WERI-Rb-1 (cell line): Measurements from ENCODE around the gene NOC4L.
"Not testable (repeated sequence)": the region's sequence is repeated elsewhere in the genome, so short reads cannot be mapped to it uniquely, and the experiment has no call there.

Experiments used
- DNase-seq: peaks from one replicate; pipeline ENCODE4 v3.0.0-alpha.2; 2020
- H3K27ac ChIP-seq: fragments of 250-450 bp; sonication (Bioruptor Pico); 2 replicates; pipeline ENCODE4 v1.5.1; 2020; ENCODE audit warnings: mild to moderate bottlenecking, moderate library complexity
- H3K27me3 ChIP-seq: fragments of 250-450 bp; sonication (Bioruptor Pico); 2 replicates; pipeline ENCODE4 v1.5.1; 2021; ENCODE audit warnings: mild to moderate bottlenecking, low read depth, moderate library complexity; ENCODE audit not compliant: insufficient read depth, severe bottlenecking
- H3K36me3 ChIP-seq: fragments of 250-450 bp; sonication (Bioruptor Pico); 2 replicates; pipeline ENCODE4 v1.5.1; 2020; ENCODE audit warnings: mild to moderate bottlenecking, moderate library complexity
- H3K4me3 ChIP-seq: 2 replicates; pipeline ENCODE4 v1.5.1; 2011; ENCODE audit warnings: low read depth, mild to moderate bottlenecking, control low read depth, low read length
- H3K9me3 ChIP-seq: fragments of 250-450 bp; sonication (Bioruptor Pico); 2 replicates; pipeline ENCODE4 v1.5.1; 2021; ENCODE audit warnings: mild to moderate bottlenecking, moderate library complexity; ENCODE audit not compliant: severe bottlenecking
- CTCF ChIP-seq: IDR thresholded peaks from 2 replicates; pipeline ENCODE4 v1.5.1; 2011; ENCODE audit warnings: low read depth, mild to moderate bottlenecking, control low read depth, inconsistent platforms, low read length

The NOC4L gene

DNA sequence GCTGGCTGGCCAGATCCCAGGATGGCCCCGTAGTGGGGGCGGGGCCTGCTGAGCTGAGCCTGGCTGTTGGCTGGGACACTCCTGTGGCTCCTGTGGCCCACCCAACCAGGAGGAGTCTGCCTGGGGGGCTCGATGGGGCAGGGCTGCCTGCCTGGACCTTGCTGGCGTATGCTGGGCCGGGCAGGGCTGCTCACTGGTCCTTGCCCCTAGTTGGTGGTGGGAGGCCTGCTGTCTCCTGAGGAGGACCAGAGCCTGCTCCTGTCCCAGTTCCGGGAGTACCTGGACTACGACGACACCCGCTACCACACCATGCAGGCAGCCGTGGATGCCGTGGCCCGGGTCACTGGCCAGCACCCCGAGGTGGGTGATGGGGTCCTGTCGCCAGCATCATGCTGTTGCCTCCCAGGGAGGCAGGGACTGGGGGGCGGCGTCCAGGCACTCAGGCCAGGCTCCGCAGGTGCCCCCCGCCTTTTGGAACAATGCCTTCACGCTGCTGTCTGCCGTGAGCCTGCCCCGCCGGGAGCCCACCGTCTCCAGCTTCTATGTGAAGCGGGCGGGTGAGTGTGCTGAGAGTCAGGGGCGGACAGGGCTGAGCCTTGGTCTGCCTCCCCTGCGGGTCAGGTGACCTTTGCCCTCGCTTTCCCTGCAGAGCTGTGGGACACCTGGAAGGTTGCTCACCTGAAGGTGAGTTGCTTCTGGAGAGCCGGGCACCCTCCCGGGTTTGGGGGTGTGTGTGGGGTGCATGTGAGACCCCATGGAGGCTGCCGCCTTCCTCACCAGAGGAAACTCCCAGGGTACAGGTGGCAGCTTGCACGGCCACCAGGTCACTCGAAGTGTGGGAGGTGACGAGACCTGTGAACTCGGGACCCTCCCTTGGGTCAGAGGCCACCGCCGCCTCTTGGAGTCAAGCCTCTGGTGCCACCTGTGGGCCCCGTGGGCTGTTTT is 3.4 kb downstream of the NOC4L start:
- TF ChIP-seq CTCF, result no peak
- Histone ChIP-seq H3K4me3 (no peak overlapping the region), H3K27ac (no peak overlapping the region), H3K27me3 (no peaks in the 10 kb centered on the region), H3K9me3 (peaks cover 3% of the 10 kb centered on the region), H3K36me3 (peaks cover 53% of the 10 kb centered on the region)
- DNase-seq, result no peak

GRCh38 chr12:132148368-132149045 is 4.2 kb downstream of the NOC4L start:
- DNase-seq, result no peak
- TF ChIP-seq CTCF, result no peak
- no peak overlapping the region for H3K27ac ChIP-seq
- H3K9me3 ChIP-seq, result peaks cover 3% of the 10 kb centered on the region
- no peaks in the 10 kb centered on the region for H3K27me3 ChIP-seq
- peaks cover 51% of the 10 kb centered on the region for H3K36me3 ChIP-seq
- H3K4me3 ChIP-seq, result no peak overlapping the region

DNA sequence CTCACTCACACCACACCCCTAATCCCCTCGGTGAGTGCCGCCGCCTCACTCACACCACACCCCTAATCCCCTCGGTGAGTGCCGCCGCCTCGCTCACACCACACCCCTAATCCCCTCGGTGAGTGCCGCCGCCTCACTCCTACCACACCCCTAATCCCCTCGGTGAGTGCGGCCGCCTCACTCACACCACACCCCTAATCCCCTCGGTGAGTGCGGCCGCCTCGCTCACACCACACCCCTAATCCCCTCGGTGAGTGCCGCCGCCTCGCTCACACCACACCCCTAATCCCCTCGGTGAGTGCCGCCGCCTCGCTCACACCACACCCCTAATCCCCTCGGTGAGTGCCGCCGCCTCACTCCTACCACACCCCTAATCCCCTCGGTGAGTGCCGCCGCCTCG is 5.3 kb downstream of the NOC4L start:
- peaks cover 51% of the 10 kb centered on the region for H3K36me3 ChIP-seq
- H3K4me3 ChIP-seq, DNase-seq, H3K27me3 ChIP-seq, H3K27ac ChIP-seq, H3K9me3 ChIP-seq: not testable (repeated sequence)

GRCh38 chr12:132150780-132151144 is 6.5 kb downstream of the NOC4L start:
- Histone ChIP-seq H3K27me3 (no peaks in the 10 kb centered on the region), H3K27ac (no peak overlapping the region), H3K4me3 (no peak overlapping the region), H3K9me3 (peaks cover 3% of the 10 kb centered on the region), H3K36me3 (peaks cover 45% of the 10 kb centered on the region)
- no peak for DNase-seq
- no peak for TF ChIP-seq CTCF

- DNase-seq, result no peak
- no peak overlapping the region for H3K4me3 ChIP-seq
- H3K27me3 ChIP-seq, result no peaks in the 10 kb centered on the region
- H3K27ac ChIP-seq, result no peak overlapping the region
- H3K36me3 ChIP-seq, result peaks cover 40% of the 10 kb centered on the region
- no peak for TF ChIP-seq CTCF
- H3K9me3 ChIP-seq, result peaks cover 3% of the 10 kb centered on the region
These were observed 7.0 kb downstream of the NOC4L start for GRCh38 chr12:132151145-132151765.
